Neural crest cell (in vitro differentiated cells): ENCODE measurements around the gene MAN2B2. TPM values are rescaled to one million over a fixed set of nuclear protein-coding genes. Genes with fewer than 3 reads are reported as not detected.

Experiments
- DNase-seq: peaks from one replicate; pipeline ENCODE4 v3.0.0; 2021; ENCODE audit warnings: low read depth, mixed read lengths, low spot score
- H3K27ac Mint-ChIP-seq: one replicate; pipeline ENCODE4 v1.8.0; 2021; ENCODE audit warnings: mild to moderate bottlenecking, mixed read lengths; ENCODE audit not compliant: unreplicated experiment
- H3K27me3 Mint-ChIP-seq: 2 replicates; pipeline ENCODE4 v1.8.0; 2021; ENCODE audit warnings: low read depth, mild to moderate bottlenecking, mixed read lengths
- H3K36me3 Mint-ChIP-seq: 2 replicates; pipeline ENCODE4 v1.8.0; 2021; ENCODE audit warnings: low read depth, mild to moderate bottlenecking, mixed read lengths
- H3K4me1 Mint-ChIP-seq: 2 replicates; pipeline ENCODE4 v1.8.0; 2021; ENCODE audit warnings: mixed read lengths
- H3K4me3 Mint-ChIP-seq: one replicate; pipeline ENCODE4 v1.8.0; 2021; ENCODE audit warnings: mild to moderate bottlenecking, mixed read lengths
- H3K9me3 Mint-ChIP-seq: 2 replicates; pipeline ENCODE4 v1.8.0; 2021; ENCODE audit warnings: mixed read lengths
- total RNA-seq: library from RNA; stranded (reverse); gene quantifications from 2 replicates; pipeline ENCODE4 v1.2.1, GENCODE V29; 2021
- TF ChIP-seq, protein P1 (sequence below): fragments of 200-600 bp; sonication (generic); conservative IDR thresholded peaks from 2 replicates; pipeline ENCODE4 v1.5.0; 2021; ENCODE audit warnings: antibody characterized with exemption, mild to moderate bottlenecking

MAN2B2 gene
- total RNA-seq, 1 donor from 2014 or later: 9.4 TPM

GRCh38 chr4:6527683-6528595 is 47.0 kb upstream of the MAN2B2 start:
- Mint-ChIP-seq H3K4me3 (no peak overlapping the region), H3K9me3 (no peaks in the 10 kb centered on the region), H3K27ac (no peak overlapping the region), H3K27me3 (peaks cover 10% of the 10 kb centered on the region), H3K4me1 (no peaks in the 10 kb centered on the region), H3K36me3 (no peaks in the 10 kb centered on the region)
- DNase-seq: no peak
- TF ChIP-seq, protein P1, sequence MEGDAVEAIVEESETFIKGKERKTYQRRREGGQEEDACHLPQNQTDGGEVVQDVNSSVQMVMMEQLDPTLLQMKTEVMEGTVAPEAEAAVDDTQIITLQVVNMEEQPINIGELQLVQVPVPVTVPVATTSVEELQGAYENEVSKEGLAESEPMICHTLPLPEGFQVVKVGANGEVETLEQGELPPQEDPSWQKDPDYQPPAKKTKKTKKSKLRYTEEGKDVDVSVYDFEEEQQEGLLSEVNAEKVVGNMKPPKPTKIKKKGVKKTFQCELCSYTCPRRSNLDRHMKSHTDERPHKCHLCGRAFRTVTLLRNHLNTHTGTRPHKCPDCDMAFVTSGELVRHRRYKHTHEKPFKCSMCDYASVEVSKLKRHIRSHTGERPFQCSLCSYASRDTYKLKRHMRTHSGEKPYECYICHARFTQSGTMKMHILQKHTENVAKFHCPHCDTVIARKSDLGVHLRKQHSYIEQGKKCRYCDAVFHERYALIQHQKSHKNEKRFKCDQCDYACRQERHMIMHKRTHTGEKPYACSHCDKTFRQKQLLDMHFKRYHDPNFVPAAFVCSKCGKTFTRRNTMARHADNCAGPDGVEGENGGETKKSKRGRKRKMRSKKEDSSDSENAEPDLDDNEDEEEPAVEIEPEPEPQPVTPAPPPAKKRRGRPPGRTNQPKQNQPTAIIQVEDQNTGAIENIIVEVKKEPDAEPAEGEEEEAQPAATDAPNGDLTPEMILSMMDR: no peak

DNA sequence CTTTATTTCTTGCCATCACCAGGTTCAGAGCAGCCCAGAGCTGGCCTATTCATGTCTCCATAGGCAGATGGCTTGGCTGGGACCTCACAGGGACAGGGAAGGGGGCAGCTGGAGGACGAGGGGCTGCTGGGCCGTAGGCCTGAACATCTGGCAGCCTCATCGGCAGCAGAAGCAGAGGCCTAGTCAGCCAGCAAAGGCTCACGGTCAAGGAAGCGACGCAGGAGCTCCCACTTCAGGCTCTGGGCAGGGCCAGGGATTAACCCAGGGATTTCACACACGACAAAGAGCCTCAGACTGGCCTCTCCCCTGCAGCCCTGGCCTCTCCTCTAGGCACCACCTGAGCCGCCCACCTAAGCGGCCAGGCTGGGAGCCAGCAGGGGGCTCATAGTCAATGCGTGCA is 46.0 kb upstream of the MAN2B2 start:
- no peak overlapping the region for H3K4me3 Mint-ChIP-seq
- H3K4me1 Mint-ChIP-seq: no peaks in the 10 kb centered on the region
- TF ChIP-seq, protein P1: no peak
- peaks cover 10% of the 10 kb centered on the region for H3K27me3 Mint-ChIP-seq
- H3K36me3 Mint-ChIP-seq: no peaks in the 10 kb centered on the region
- no peak for DNase-seq
- no peaks in the 10 kb centered on the region for H3K9me3 Mint-ChIP-seq
- H3K27ac Mint-ChIP-seq: peak overlapping the region; percentile 48

DNA sequence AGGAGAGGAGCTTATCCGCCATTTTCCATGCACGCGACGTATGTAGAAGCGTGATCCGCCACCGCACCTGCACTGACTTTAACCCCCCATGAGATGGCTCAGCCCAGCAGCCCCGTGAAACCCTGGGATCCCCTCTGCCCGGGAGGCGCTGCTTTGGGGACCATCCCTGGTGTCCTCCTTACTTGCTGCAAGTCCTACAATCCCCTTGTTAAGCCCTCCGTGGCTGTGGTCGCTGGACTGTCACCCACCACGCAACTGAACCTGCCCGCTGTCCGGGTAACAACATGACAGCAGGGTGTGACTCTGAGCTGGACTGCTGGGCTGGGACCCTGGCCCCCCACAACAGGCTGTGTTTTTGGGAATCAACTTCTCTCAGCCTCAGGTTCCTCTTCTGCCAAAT is 44.7 kb upstream of the MAN2B2 start:
- TF ChIP-seq, protein P1: no peak
- no peak overlapping the region for H3K27ac Mint-ChIP-seq
- no peaks in the 10 kb centered on the region for H3K9me3 Mint-ChIP-seq
- no peak for DNase-seq
- no peaks in the 10 kb centered on the region for H3K36me3 Mint-ChIP-seq
- H3K27me3 Mint-ChIP-seq: peaks cover 10% of the 10 kb centered on the region
- no peaks in the 10 kb centered on the region for H3K4me1 Mint-ChIP-seq
- no peak overlapping the region for H3K4me3 Mint-ChIP-seq

GRCh38 chr4:6530964-6531363 is 44.0 kb upstream of the MAN2B2 start:
- Mint-ChIP-seq H3K27ac (no peak overlapping the region), H3K9me3 (no peaks in the 10 kb centered on the region), H3K36me3 (no peaks in the 10 kb centered on the region), H3K4me3 (no peak overlapping the region), H3K4me1 (no peaks in the 10 kb centered on the region), H3K27me3 (peaks cover 10% of the 10 kb centered on the region)
- DNase-seq: no peak
- TF ChIP-seq, protein P1: no peak

- no peaks in the 10 kb centered on the region for H3K9me3 Mint-ChIP-seq
These were observed 42.9 kb upstream of the MAN2B2 start for GRCh38 chr4:6532102-6532501.

More at GRCh38 chr4:6532102-6532501, 42.9 kb upstream of the MAN2B2 start:
- peaks cover 22% of the 10 kb centered on the region for H3K27me3 Mint-ChIP-seq
- H3K4me3 Mint-ChIP-seq: no peak overlapping the region
- H3K4me1 Mint-ChIP-seq: no peaks in the 10 kb centered on the region
- H3K36me3 Mint-ChIP-seq: no peaks in the 10 kb centered on the region
- no peak overlapping the region for H3K27ac Mint-ChIP-seq
- no peak for DNase-seq
- TF ChIP-seq, protein P1: no peak
